ENCODE measurements around the gene LPAR5. TPM values are rescaled to one million over a fixed set of nuclear protein-coding genes. Genes with fewer than 3 reads are reported as not detected.

LPAR5 gene
- total and polyA plus RNA-seq, 2 experiments from 2014 or later, result 0.32 to 0.38 TPM

DNA sequence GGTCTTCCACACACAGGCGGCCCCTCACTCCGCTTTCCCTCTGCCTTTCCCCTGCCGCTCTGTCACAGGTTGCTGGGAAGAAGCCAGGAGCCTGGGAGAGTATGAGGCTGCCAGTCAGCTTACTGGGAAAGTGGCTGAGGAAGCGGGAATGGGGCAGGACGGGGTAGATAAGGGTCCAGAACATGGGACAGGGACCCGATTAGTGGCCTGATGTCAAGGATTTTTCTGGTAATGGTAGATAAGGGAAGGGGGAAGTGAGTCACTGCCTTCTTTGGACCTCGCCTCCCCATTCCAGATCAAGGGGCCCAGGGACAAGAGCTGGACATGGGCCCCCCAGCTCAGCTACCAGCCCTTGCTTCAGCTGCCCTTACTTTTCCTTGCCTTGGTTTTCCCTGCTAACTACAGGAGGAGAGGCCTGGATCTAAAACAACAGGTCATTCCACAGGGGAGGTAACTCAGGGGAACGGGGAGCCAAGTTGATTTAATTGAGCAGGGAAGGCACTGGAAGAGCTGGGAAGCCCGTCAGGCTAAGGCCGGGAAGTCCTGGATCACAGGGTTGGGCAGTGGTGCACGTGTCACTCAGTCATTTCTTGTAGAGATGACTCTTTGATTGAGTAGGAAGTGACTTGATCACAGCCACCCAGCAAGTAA is 3.5 kb upstream of the LPAR5 start (continued):
- TF ChIP-seq, protein P1, sequence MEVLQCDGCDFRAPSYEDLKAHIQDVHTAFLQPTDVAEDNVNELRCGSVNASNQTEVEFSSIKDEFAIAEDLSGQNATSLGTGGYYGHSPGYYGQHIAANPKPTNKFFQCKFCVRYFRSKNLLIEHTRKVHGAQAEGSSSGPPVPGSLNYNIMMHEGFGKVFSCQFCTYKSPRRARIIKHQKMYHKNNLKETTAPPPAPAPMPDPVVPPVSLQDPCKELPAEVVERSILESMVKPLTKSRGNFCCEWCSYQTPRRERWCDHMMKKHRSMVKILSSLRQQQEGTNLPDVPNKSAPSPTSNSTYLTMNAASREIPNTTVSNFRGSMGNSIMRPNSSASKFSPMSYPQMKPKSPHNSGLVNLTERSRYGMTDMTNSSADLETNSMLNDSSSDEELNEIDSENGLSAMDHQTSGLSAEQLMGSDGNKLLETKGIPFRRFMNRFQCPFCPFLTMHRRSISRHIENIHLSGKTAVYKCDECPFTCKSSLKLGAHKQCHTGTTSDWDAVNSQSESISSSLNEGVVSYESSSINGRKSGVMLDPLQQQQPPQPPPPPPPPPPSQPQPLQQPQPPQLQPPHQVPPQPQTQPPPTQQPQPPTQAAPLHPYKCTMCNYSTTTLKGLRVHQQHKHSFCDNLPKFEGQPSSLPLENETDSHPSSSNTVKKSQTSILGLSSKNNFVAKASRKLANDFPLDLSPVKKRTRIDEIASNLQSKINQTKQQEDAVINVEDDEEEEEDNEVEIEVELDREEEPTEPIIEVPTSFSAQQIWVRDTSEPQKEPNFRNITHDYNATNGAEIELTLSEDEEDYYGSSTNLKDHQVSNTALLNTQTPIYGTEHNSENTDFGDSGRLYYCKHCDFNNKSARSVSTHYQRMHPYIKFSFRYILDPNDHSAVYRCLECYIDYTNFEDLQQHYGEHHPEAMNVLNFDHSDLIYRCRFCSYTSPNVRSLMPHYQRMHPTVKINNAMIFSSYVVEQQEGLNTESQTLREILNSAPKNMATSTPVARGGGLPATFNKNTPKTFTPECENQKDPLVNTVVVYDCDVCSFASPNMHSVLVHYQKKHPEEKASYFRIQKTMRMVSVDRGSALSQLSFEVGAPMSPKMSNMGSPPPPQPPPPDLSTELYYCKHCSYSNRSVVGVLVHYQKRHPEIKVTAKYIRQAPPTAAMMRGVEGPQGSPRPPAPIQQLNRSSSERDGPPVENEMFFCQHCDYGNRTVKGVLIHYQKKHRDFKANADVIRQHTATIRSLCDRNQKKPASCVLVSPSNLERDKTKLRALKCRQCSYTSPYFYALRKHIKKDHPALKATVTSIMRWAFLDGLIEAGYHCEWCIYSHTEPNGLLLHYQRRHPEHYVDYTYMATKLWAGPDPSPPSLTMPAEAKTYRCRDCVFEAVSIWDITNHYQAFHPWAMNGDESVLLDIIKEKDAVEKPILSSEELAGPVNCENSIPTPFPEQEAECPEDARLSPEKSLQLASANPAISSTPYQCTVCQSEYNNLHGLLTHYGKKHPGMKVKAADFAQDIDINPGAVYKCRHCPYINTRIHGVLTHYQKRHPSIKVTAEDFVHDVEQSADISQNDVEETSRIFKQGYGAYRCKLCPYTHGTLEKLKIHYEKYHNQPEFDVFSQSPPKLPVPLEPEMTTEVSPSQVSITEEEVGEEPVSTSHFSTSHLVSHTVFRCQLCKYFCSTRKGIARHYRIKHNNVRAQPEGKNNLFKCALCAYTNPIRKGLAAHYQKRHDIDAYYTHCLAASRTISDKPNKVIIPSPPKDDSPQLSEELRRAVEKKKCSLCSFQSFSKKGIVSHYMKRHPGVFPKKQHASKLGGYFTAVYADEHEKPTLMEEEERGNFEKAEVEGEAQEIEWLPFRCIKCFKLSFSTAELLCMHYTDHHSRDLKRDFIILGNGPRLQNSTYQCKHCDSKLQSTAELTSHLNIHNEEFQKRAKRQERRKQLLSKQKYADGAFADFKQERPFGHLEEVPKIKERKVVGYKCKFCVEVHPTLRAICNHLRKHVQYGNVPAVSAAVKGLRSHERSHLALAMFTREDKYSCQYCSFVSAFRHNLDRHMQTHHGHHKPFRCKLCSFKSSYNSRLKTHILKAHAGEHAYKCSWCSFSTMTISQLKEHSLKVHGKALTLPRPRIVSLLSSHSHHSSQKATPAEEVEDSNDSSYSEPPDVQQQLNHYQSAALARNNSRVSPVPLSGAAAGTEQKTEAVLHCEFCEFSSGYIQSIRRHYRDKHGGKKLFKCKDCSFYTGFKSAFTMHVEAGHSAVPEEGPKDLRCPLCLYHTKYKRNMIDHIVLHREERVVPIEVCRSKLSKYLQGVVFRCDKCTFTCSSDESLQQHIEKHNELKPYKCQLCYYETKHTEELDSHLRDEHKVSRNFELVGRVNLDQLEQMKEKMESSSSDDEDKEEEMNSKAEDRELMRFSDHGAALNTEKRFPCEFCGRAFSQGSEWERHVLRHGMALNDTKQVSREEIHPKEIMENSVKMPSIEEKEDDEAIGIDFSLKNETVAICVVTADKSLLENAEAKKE (CRISPR knock-in tag; IDR thresholded peaks at IDR 0.05), result no peak
- TF ChIP-seq, protein P2, sequence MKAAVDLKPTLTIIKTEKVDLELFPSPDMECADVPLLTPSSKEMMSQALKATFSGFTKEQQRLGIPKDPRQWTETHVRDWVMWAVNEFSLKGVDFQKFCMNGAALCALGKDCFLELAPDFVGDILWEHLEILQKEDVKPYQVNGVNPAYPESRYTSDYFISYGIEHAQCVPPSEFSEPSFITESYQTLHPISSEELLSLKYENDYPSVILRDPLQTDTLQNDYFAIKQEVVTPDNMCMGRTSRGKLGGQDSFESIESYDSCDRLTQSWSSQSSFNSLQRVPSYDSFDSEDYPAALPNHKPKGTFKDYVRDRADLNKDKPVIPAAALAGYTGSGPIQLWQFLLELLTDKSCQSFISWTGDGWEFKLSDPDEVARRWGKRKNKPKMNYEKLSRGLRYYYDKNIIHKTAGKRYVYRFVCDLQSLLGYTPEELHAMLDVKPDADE (IDR thresholded peaks at IDR 0.05), result no peak
- TF ChIP-seq STAT1 (IDR thresholded peaks at IDR 0.05; ENCODE audit: unreplicated experiment), result no peak
- no peak for TF ChIP-seq ZNF114 (CRISPR knock-in tag; IDR thresholded peaks at IDR 0.05)

DNA sequence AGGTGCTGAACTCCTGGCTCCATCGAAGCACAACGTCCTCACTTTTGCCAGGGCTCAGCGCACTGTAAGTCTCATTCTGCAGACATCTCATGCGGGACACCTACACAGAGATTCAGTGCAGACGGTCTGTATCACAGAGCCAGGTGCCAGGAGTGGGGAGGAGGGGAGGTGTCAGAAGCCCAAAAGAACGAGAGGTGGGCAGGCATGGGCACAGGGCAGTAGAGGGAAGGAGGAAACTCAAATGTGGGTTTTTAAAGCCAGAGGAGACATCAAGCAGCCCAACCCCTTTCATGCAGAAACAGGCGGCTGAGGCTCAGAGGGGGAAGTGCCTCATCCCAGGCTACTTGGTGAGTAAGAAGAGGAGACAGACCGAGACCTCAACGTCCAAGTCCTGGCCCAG is 2.5 kb upstream of the LPAR5 start:
- Mint-ChIP-seq H3K9me3 (no peaks in the 10 kb centered on the region), H3K4me1 (peaks cover 13% of the 10 kb centered on the region; the same call in 2 of the 3 replicates), H3K27me3 (ENCODE audit: insufficient read depth, low read depth, poor library complexity) (peaks cover 16% of the 10 kb centered on the region), H3K36me3 (ENCODE audit: low read depth) (no peaks in the 10 kb centered on the region; the same call in 2 of the 3 replicates), H3K27ac (no peak overlapping the region), H3K4me3 (no peak overlapping the region; the same call in 2 of the 3 replicates)
- Histone ChIP-seq H3K27ac (ENCODE audit: low read depth) (no peak overlapping the region), H3K4me3 (no peak overlapping the region), H3K27me3 (ENCODE audit: insufficient read depth) (peaks cover 10% of the 10 kb centered on the region; the same call in 1 of the 2 replicates), H3F3A (replicated peaks; ENCODE audit: low read depth) (no peaks in the 10 kb centered on the region), H4K20me1 (replicated peaks; ENCODE audit: insufficient read depth) (no peaks in the 10 kb centered on the region), H3K36me3 (ENCODE audit: insufficient read depth) (no peaks in the 10 kb centered on the region), H3K4me2 (no peak overlapping the region), H3K4me1 (ENCODE audit: insufficient read depth) (no peaks in the 10 kb centered on the region), H3K9me2 (ENCODE audit: insufficient read depth) (no peaks in the 10 kb centered on the region), H2AFZ (no peak overlapping the region), H3K79me2 (replicated peaks; ENCODE audit: insufficient read depth) (no peaks in the 10 kb centered on the region)
- no peak for ATAC-seq
- no peak for DNase-seq (ENCODE audit: low spot score)
- TF ChIP-seq, protein P2 (IDR thresholded peaks at IDR 0.05), result no peak
- no peak for TF ChIP-seq JUNB (IDR thresholded peaks at IDR 0.05; ENCODE audit: unreplicated experiment)
- TF ChIP-seq, protein P3, sequence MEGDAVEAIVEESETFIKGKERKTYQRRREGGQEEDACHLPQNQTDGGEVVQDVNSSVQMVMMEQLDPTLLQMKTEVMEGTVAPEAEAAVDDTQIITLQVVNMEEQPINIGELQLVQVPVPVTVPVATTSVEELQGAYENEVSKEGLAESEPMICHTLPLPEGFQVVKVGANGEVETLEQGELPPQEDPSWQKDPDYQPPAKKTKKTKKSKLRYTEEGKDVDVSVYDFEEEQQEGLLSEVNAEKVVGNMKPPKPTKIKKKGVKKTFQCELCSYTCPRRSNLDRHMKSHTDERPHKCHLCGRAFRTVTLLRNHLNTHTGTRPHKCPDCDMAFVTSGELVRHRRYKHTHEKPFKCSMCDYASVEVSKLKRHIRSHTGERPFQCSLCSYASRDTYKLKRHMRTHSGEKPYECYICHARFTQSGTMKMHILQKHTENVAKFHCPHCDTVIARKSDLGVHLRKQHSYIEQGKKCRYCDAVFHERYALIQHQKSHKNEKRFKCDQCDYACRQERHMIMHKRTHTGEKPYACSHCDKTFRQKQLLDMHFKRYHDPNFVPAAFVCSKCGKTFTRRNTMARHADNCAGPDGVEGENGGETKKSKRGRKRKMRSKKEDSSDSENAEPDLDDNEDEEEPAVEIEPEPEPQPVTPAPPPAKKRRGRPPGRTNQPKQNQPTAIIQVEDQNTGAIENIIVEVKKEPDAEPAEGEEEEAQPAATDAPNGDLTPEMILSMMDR (conservative IDR thresholded peaks at IDR 0.05; ENCODE audit: low read depth in 2 of 2), result no peak
- TF ChIP-seq ZNF331 (CRISPR knock-in tag; IDR thresholded peaks at IDR 0.05; ENCODE audit: low read depth), result no peak
- TF ChIP-seq POLR2AphosphoS5 (IDR thresholded peaks at IDR 0.05; ENCODE audit: low read depth), result no peak
- no peak for TF ChIP-seq STAT1 (IDR thresholded peaks at IDR 0.05; ENCODE audit: unreplicated experiment)
- no peak for TF ChIP-seq ZNF114 (CRISPR knock-in tag; IDR thresholded peaks at IDR 0.05)
- TF ChIP-seq, protein P4, sequence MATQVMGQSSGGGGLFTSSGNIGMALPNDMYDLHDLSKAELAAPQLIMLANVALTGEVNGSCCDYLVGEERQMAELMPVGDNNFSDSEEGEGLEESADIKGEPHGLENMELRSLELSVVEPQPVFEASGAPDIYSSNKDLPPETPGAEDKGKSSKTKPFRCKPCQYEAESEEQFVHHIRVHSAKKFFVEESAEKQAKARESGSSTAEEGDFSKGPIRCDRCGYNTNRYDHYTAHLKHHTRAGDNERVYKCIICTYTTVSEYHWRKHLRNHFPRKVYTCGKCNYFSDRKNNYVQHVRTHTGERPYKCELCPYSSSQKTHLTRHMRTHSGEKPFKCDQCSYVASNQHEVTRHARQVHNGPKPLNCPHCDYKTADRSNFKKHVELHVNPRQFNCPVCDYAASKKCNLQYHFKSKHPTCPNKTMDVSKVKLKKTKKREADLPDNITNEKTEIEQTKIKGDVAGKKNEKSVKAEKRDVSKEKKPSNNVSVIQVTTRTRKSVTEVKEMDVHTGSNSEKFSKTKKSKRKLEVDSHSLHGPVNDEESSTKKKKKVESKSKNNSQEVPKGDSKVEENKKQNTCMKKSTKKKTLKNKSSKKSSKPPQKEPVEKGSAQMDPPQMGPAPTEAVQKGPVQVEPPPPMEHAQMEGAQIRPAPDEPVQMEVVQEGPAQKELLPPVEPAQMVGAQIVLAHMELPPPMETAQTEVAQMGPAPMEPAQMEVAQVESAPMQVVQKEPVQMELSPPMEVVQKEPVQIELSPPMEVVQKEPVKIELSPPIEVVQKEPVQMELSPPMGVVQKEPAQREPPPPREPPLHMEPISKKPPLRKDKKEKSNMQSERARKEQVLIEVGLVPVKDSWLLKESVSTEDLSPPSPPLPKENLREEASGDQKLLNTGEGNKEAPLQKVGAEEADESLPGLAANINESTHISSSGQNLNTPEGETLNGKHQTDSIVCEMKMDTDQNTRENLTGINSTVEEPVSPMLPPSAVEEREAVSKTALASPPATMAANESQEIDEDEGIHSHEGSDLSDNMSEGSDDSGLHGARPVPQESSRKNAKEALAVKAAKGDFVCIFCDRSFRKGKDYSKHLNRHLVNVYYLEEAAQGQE (IDR thresholded peaks at IDR 0.05; ENCODE audit: unreplicated experiment), result no peak
